ENCODE results near the gene ZBTB16. TPM values are rescaled to one million over a fixed set of nuclear protein-coding genes. Genes with fewer than 3 reads are reported as not detected.

Gene ZBTB16
- total and polyA plus RNA-seq, 2 donors (not counting 3 experiments of a cell fraction or from before 2014, with no cell fraction given), result 9.8 to 20.3 TPM

DNA sequence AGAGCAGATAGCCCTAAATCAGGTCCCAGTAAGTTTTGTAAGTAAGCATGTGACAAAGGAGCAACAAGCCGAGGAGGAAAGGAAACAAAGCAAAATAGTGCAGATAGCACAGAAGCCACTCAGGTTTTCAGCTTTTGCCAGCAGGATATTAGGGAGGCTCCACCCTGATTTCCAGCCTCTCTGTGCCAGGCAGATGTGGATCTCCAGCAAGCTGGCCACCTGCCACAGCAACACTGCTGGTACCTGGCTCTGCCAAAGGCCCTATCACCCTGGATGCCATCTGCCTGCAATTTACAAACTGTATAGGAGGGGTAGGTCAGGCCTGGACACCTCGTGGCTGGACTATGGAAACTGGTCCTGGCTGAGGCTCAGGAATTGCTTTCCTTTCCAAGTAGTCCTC is 224.5 kb downstream of the ZBTB16 start:
- Histone ChIP-seq H3K9me3 (replicated peaks; ENCODE audit: control insufficient read depth, insufficient read depth, low read length) (no peaks in the 10 kb centered on the region), H4K20me1 (replicated peaks; ENCODE audit: control insufficient read depth, extremely low read depth, insufficient read depth, low read length) (no peaks in the 10 kb centered on the region), H3K4me1 (ENCODE audit: control insufficient read depth, extremely low read depth, insufficient read depth, low read length) (peaks cover 39% of the 10 kb centered on the region), H3K27ac (ENCODE audit: insufficient read depth, low read depth, low read length) (no peak overlapping the region), H3K9me1 (replicated peaks; ENCODE audit: control insufficient read depth, extremely low read depth, insufficient read depth, low read length) (no peaks in the 10 kb centered on the region), H3K27me3 (ENCODE audit: control insufficient read depth in 2 of 2, insufficient read depth in 2 of 2, low read length in 2 of 2) (no peaks in the 10 kb centered on the region), H3K4me2 (ENCODE audit: insufficient read depth, low read length) (no peak overlapping the region), H2AFZ (ENCODE audit: low read depth, low read length) (no peak overlapping the region), H3K4me3 (replicated peaks in 1 of 3; ENCODE audit: insufficient read depth in 1 of 3, low read depth in 1 of 3, low read length in 3 of 3) (no peak overlapping the region), H3K79me2 (ENCODE audit: control insufficient read depth, insufficient read depth, low read length) (no peaks in the 10 kb centered on the region), H3K9ac (replicated peaks; ENCODE audit: extremely low read depth, insufficient read depth, low read length) (no peak overlapping the region), H3K36me3 (ENCODE audit: control insufficient read depth in 2 of 2, extremely low read depth in 1 of 2, insufficient read depth in 2 of 2, low read length in 2 of 2) (no peaks in the 10 kb centered on the region)
- intact Hi-C loops (cut with micrococcal nuclease), result loop anchor here (5.0 to 10.0 kb wide), 3 partner anchors 281 to 1221 kb away; partner anchors contain the start of gene CADM1
- ChIA-PET POLR2A (no interaction called here), CTCF (no interaction called here)
- no peak for DNase-seq (ENCODE audit: low read depth, low spot score)
- TF ChIP-seq GATA2 (IDR thresholded peaks at IDR 0.05; ENCODE audit: insufficient read depth, insufficient read length, low read depth, low read length) (no peak), POLR2A (IDR thresholded peaks at IDR 0.05; ENCODE audit: low read depth, low read length) (no peak), MYC (IDR thresholded peaks at IDR 0.05; ENCODE audit: low read depth, low read length) (no peak), POLR2AphosphoS5 (IDR thresholded peaks at IDR 0.05; ENCODE audit: insufficient read depth, low read depth, low read length) (no peak), JUN (IDR thresholded peaks at IDR 0.05; ENCODE audit: borderline replicate concordance, insufficient read depth, insufficient read length, low read depth) (no peak), MAX (IDR thresholded peaks at IDR 0.05; ENCODE audit: insufficient read depth, insufficient read length) (no peak), FOS (IDR thresholded peaks at IDR 0.05; ENCODE audit: borderline replicate concordance, insufficient read depth, low read length) (no peak), EZH2 (IDR thresholded peaks at IDR 0.05; ENCODE audit: borderline replicate concordance, low read depth, low read length, severe bottlenecking) (no peak)
- TF ChIP-seq, protein P1, sequence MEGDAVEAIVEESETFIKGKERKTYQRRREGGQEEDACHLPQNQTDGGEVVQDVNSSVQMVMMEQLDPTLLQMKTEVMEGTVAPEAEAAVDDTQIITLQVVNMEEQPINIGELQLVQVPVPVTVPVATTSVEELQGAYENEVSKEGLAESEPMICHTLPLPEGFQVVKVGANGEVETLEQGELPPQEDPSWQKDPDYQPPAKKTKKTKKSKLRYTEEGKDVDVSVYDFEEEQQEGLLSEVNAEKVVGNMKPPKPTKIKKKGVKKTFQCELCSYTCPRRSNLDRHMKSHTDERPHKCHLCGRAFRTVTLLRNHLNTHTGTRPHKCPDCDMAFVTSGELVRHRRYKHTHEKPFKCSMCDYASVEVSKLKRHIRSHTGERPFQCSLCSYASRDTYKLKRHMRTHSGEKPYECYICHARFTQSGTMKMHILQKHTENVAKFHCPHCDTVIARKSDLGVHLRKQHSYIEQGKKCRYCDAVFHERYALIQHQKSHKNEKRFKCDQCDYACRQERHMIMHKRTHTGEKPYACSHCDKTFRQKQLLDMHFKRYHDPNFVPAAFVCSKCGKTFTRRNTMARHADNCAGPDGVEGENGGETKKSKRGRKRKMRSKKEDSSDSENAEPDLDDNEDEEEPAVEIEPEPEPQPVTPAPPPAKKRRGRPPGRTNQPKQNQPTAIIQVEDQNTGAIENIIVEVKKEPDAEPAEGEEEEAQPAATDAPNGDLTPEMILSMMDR (IDR thresholded peaks at IDR 0.05; ENCODE audit: extremely low read depth in 1 of 2, insufficient read depth in 1 of 2, low read depth in 1 of 2, low read length in 2 of 2), result no peak
- dilution Hi-C loops (cut with MboI; ENCODE audit: extremely low pct_ligation_motif_present, low sequenced_read_pairs), result no loop called here
- no peak for FAIRE-seq
- no TSS peak for BruUV-seq (replicated peaks)

Measured in endothelial cell of umbilical vein (primary cell).